Ovary (tissue), 9 donors: ENCODE data around the gene RBMS1. TPM values are rescaled to one million over a fixed set of nuclear protein-coding genes. Genes with fewer than 3 reads are reported as not detected.

Experiments used
- DNase-seq, 5 donors: peaks; one replicate each; pipeline ENCODE4 v3.0.0-alpha.2; 2019 to 2020
- H3K27ac ChIP-seq, 2 donors: fragments of 200-600 bp; one replicate each; pipeline versions ENCODE4 v1.5.1 to v1.8.0; 2019 to 2022
- H3K27me3 ChIP-seq: fragments of 200-600 bp; one replicate; pipeline ENCODE4 v1.8.0; 2022
- H3K36me3 ChIP-seq: fragments of 200-600 bp; sonication (generic); one replicate; pipeline ENCODE4 v1.5.1; 2019
- H3K4me1 ChIP-seq: one replicate; pipeline ENCODE4 v1.8.1; 2013; ENCODE audit warnings: mild to moderate bottlenecking, moderate library complexity; ENCODE audit not compliant: insufficient read depth
- H3K4me3 ChIP-seq: fragments of 200-600 bp; sonication (generic); one replicate; pipeline ENCODE4 v1.5.1; 2017
- H3K9me3 ChIP-seq, 2 donors: fragments of 200-600 bp in 1 of 2; sonication (generic) in 1 of 2; one replicate each; pipeline versions ENCODE4 v1.5.1 to v1.8.1; 2013 to 2019; ENCODE audit warnings: mild to moderate bottlenecking in 1 of 2, moderate library complexity in 1 of 2
- CTCF ChIP-seq, 3 donors: fragments of 450-650 bp in 2 of 3; fragments of 200-600 bp in 1 of 3; IDR thresholded peaks; one replicate each; pipeline versions ENCODE4 v1.5.1 to v1.8.0; 2016 to 2022; ENCODE audit warnings: antibody characterized with exemption in 3 of 3, mild to moderate bottlenecking in 1 of 3
- EP300 ChIP-seq: sonication (generic); formaldehyde crosslinking; IDR thresholded peaks from one replicate; pipeline ENCODE4 v1.6.1; 2017; ENCODE audit warnings: antibody characterized with exemption
- POLR2A ChIP-seq: fragments of 450-650 bp; IDR thresholded peaks from one replicate; pipeline ENCODE4 v1.6.1; 2017; ENCODE audit warnings: antibody characterized with exemption, mild to moderate bottlenecking, moderate library complexity
- WGBS, 3 donors: extraction: QIAGEN DNeasy Blood & Tissue Kit in 1 of 3; methylation state at CpG; one replicate each; pipeline versions ENCODE4 v1.1.5 to v1.1.7; 2013 to 2017; 5-methylcytosine and 5-hydroxymethylcytosine counted together
- intact Hi-C, 4 donors: fragments of 100-400 bp; cut with DNase I; formaldehyde crosslinking; loops; one replicate each; pipeline versions ENCODE4 v1.11.0 to v1.15.1; 2022 to 2023
- polyA plus RNA-seq, 2 donors: library from polyadenylated mRNA; stranded (reverse); fragments of 200-250 nt in 1 of 2; fragments of 350-450 nt in 1 of 2; fragmentation: Illumina TruSeq in 1 of 2; extraction: RNeasy Lipid Tissue Mini Kit (QIAGEN cat#74804) in 1 of 2; gene quantifications; one replicate each; pipeline ENCODE4 v1.2.3, GENCODE V29; 2013 to 2014
- total RNA-seq, 7 donors: library from RNA; depleted of rRNA in 2 of 7; stranded (reverse); fragments of >200 nt in 2 of 7; fragmentation: NEBNext Ultra II Directional in 3 of 7; extraction: Animal tissue kit (Norgen Biotek cat#: 25700) in 3 of 7; gene quantifications; one replicate each; pipeline versions ENCODE4 v1.1.0 to v1.2.4, GENCODE V29; 2016 to 2023
- donor health status: DM: no; HTN: no; CAD: no; lungs with moderate emphysema.
- donor health status: DM: no; HTN: no; CAD: no.
- donor health status: Bipolar disorder and iron deficiency.
- donor health status: DM: yes; HTN: yes; CAD: no.
- donor health status: DM: no; HTN: no; CAD: no.
- donor health status: DM: yes; HTN: yes; CAD: no.

The RBMS1 gene
- total and polyA plus RNA-seq, 9 donors = 50.7 to 91.9 (median 73.8) TPM

GRCh38 chr2:160534996-160535395 is 41.4 kb upstream of the RBMS1 start:
- H3K9me3 ChIP-seq = no peaks in the 10 kb centered on the region
- WGBS, 3 donors = 94 to 96% (median 95%) methylated on average over 1 of the region's 1 CpG
- intact Hi-C loops = no loop called here
- DNase-seq = no peak
- no peak overlapping the region for H3K27ac ChIP-seq
- TF ChIP-seq EP300 (no peak), CTCF (IDR thresholded peaks at IDR 0.05) (no peak), POLR2A (no peak)
- peaks cover 2% of the 10 kb centered on the region for H3K4me1 ChIP-seq
- H3K36me3 ChIP-seq = no peaks in the 10 kb centered on the region
- H3K4me3 ChIP-seq = no peak overlapping the region
- H3K27me3 ChIP-seq = no peaks in the 10 kb centered on the region

GRCh38 chr2:160534249-160534648 is 40.6 kb upstream of the RBMS1 start:
- Histone ChIP-seq H3K27ac (peak overlapping the region in 1 of 2 donors; percentile 12), H3K36me3 (no peaks in the 10 kb centered on the region), H3K4me1 (peaks cover 2% of the 10 kb centered on the region), H3K9me3 (no peaks in the 10 kb centered on the region), H3K27me3 (no peaks in the 10 kb centered on the region), H3K4me3 (no peak overlapping the region)
- intact Hi-C loops = no loop called here
- DNase-seq = peak in 3 of 5 donors; percentile 21 to 48 (median 24)
- TF ChIP-seq POLR2A (no peak), EP300 (no peak), CTCF (IDR thresholded peaks at IDR 0.05) (no peak)

GRCh38 chr2:160533482-160533881 is 39.9 kb upstream of the RBMS1 start:
- TF ChIP-seq EP300 (no peak), POLR2A (no peak), CTCF (IDR thresholded peaks at IDR 0.05) (no peak)
- H3K4me1 ChIP-seq = peaks cover 2% of the 10 kb centered on the region
- no peak overlapping the region for H3K4me3 ChIP-seq
- peak overlapping the region in 1 of 2 donors; percentile 12 for H3K27ac ChIP-seq
- intact Hi-C loops = no loop called here
- H3K36me3 ChIP-seq = no peaks in the 10 kb centered on the region
- 59 to 73% (median 68%) methylated on average over 2 of the region's 2 CpGs for WGBS, 3 donors
- H3K27me3 ChIP-seq = no peaks in the 10 kb centered on the region
- DNase-seq = no peak
- H3K9me3 ChIP-seq = no peaks in the 10 kb centered on the region

GRCh38 chr2:160532388-160532787 is 38.8 kb upstream of the RBMS1 start:
- TF ChIP-seq POLR2A (no peak), EP300 (no peak), CTCF (IDR thresholded peaks at IDR 0.05) (no peak)
- no peak for DNase-seq
- WGBS, 3 donors = 93 to 98% (median 96%) methylated on average over 6 of the region's 6 CpGs
- H3K4me1 ChIP-seq = peaks cover 2% of the 10 kb centered on the region
- intact Hi-C loops = no loop called here
- no peaks in the 10 kb centered on the region for H3K36me3 ChIP-seq
- no peak overlapping the region for H3K27ac ChIP-seq
- no peaks in the 10 kb centered on the region for H3K9me3 ChIP-seq
- H3K27me3 ChIP-seq = no peaks in the 10 kb centered on the region
- H3K4me3 ChIP-seq = no peak overlapping the region
